Muscle of leg (tissue), 11 donors: ENCODE data around the gene FKBP5. TPM values are rescaled to one million over a fixed set of nuclear protein-coding genes. Genes with fewer than 3 reads are reported as not detected.
"Not testable (repeated sequence)": the region's sequence is repeated elsewhere in the genome, so short reads cannot be mapped to it uniquely, and the experiment has no call there.

Source experiments
- DNase-seq: peaks from one replicate; pipeline ENCODE4 v3.0.0; 2013
- H3K27ac ChIP-seq: one replicate; pipeline ENCODE4 v1.5.1; 2013; ENCODE audit warnings: mild to moderate bottlenecking, low read length, control low read depth
- H3K27me3 ChIP-seq: one replicate; pipeline ENCODE4 v1.6.1; 2013; ENCODE audit warnings: low read length; ENCODE audit not compliant: control insufficient read depth, insufficient read depth
- H3K36me3 ChIP-seq: one replicate; pipeline ENCODE4 v1.6.1; 2013; ENCODE audit warnings: low read length; ENCODE audit not compliant: control insufficient read depth, insufficient read depth
- H3K4me1 ChIP-seq: one replicate; pipeline ENCODE4 v1.6.1; 2013; ENCODE audit warnings: low read length; ENCODE audit not compliant: control insufficient read depth, insufficient read depth
- H3K4me3 ChIP-seq: one replicate; pipeline ENCODE4 v1.5.1; 2013; ENCODE audit warnings: low read length, control low read depth
- H3K9me3 ChIP-seq: replicated peaks from 2 replicates; pipeline ENCODE4 v1.6.1; 2013; ENCODE audit warnings: low read depth, low read length; ENCODE audit not compliant: control insufficient read depth
- WGBS: methylation state at CpG from one replicate; pipeline ENCODE4 v1.1.5; 2013; ENCODE audit warnings: missing lambda C conversion rate; ENCODE audit not compliant: insufficient coverage; 5-methylcytosine and 5-hydroxymethylcytosine counted together
- polyA plus RNA-seq, 8 donors: library from polyadenylated mRNA; unstranded; fragments of 120-200 nt; gene quantifications; one replicate each; pipeline versions ENCODE4 v1.2.1 to v1.2.3, GENCODE V29; 2013; ENCODE audit warnings: inconsistent platforms in 1 of 8, low replicate concordance in 1 of 8; ENCODE audit not compliant: insufficient read length in 8 of 8, insufficient read depth in 1 of 8
- total RNA-seq: library from RNA; stranded (reverse); fragments of 120-200 nt; gene quantifications from one replicate; pipeline ENCODE4 v1.2.4, GENCODE V29; 2013

FKBP5 gene
- total and polyA plus RNA-seq, 9 donors, result 6.0 to 27.9 (median 18.6) TPM

GRCh38 chr6:35576682-35577081 is 112.0 kb downstream of the FKBP5 start:
- 86% methylated on average over 7 of the region's 9 CpGs for WGBS
- DNase-seq, result no peak
- Histone ChIP-seq H3K27ac (no peak overlapping the region), H3K9me3 (no peaks in the 10 kb centered on the region), H3K36me3 (peaks cover 4% of the 10 kb centered on the region), H3K4me3 (no peak overlapping the region), H3K4me1 (peaks cover 5% of the 10 kb centered on the region), H3K27me3 (no peaks in the 10 kb centered on the region)

- H3K4me3 ChIP-seq, result no peak overlapping the region
- no peak for DNase-seq
Measured at GRCh38 chr6:35573495-35574110, 115.1 kb downstream of the FKBP5 start.

DNA sequence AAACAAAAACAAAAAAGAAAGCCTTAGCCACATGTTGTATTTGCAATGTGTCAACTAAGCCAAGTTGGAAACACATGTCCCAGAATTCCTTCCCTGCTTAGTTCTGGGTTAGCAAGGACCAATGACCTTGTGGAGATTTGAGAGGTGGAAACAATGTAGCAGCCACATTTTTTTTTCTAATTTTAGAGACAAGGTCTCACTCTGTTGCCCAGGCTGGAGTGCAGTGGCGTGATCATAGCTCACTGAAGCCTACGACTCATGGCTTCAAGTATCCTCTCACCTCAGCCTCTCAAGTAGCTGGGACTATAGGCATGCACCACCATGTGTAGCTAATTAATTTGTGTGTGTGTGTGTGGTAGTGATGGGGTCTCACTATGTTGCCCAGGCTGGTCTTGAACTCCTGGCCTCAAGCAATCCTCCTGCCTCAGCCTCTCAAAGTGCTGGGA is 117.8 kb downstream of the FKBP5 start:
- DNase-seq, H3K4me3 ChIP-seq, H3K27ac ChIP-seq, H3K36me3 ChIP-seq, H3K9me3 ChIP-seq, H3K4me1 ChIP-seq, H3K27me3 ChIP-seq: not testable (repeated sequence)
- no CpG with 5 or more reads among the region's 2 CpGs for whole genome bisulfite sequencing

More at GRCh38 chr6:35573495-35574110, 115.1 kb downstream of the FKBP5 start:
- Histone ChIP-seq H3K9me3 (no peaks in the 10 kb centered on the region), H3K27me3 (no peaks in the 10 kb centered on the region), H3K27ac (no peak overlapping the region), H3K4me1 (peaks cover 5% of the 10 kb centered on the region), H3K36me3 (peaks cover 4% of the 10 kb centered on the region)
- no CpG with 5 or more reads among the region's 3 CpGs for WGBS

DNA sequence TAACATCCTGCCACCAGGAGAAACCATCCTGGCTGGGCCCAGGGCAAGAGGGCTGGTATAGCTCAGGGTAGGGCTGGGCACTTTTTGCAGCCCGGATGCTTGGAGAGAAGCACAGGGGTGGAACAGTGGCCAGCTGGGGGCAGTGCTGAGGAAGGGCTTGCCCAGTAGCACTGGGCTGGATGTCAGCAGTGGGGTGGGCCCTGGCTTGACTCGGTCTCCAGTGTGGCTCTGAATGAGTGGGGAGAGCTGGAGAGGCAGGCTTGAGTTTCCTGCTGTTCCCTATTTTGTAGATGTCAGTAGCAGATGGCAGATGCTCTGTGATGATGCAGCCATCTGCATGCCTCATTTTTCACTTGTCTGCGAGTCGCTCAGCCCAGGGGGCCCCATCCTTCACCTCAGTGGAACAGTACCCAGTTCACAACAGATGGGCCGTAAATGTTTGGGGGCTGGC is 119.7 kb downstream of the FKBP5 start:
- Histone ChIP-seq H3K36me3 (no peaks in the 10 kb centered on the region), H3K9me3 (no peaks in the 10 kb centered on the region), H3K27me3 (no peaks in the 10 kb centered on the region), H3K4me1 (peaks cover 2% of the 10 kb centered on the region), H3K4me3 (no peak overlapping the region), H3K27ac (no peak overlapping the region)
- DNase-seq, result peak; percentile 24
- 27% methylated on average over 2 of the region's 5 CpGs for WGBS

GRCh38 chr6:35566794-35567193 is 121.9 kb downstream of the FKBP5 start:
- Histone ChIP-seq H3K4me3 (no peak overlapping the region), H3K36me3 (no peaks in the 10 kb centered on the region), H3K27ac (no peak overlapping the region), H3K27me3 (no peaks in the 10 kb centered on the region), H3K9me3 (no peaks in the 10 kb centered on the region), H3K4me1 (no peaks in the 10 kb centered on the region)
- WGBS, result 81% methylated on average over 8 of the region's 8 CpGs
- no peak for DNase-seq

DNA sequence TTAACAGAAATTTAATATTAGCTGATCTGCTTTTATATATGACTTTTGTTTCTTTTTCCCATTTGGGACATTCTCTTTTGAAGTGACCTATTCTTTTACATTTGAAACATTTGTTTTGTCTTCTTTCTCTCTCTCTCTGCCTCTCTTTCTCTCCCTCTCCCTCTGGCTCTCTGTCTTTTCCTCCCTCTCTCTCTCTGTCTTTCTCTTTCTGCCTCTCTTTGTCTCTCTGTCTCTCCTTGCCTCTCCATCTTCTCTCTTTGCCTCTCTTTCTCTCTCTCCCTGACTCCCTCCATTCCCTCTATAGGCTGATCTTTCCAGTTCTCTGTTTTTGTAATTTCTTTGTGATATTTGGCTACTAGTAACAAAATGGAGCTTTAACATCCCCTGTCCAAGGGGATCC is 124.0 kb downstream of the FKBP5 start:
- H3K4me1 ChIP-seq, result no peaks in the 10 kb centered on the region
- H3K4me3 ChIP-seq, result no peak overlapping the region
- H3K27me3 ChIP-seq, result no peaks in the 10 kb centered on the region
- H3K9me3 ChIP-seq, result no peaks in the 10 kb centered on the region
- H3K36me3 ChIP-seq, result no peaks in the 10 kb centered on the region
- no peak overlapping the region for H3K27ac ChIP-seq
- no peak for DNase-seq

DNA sequence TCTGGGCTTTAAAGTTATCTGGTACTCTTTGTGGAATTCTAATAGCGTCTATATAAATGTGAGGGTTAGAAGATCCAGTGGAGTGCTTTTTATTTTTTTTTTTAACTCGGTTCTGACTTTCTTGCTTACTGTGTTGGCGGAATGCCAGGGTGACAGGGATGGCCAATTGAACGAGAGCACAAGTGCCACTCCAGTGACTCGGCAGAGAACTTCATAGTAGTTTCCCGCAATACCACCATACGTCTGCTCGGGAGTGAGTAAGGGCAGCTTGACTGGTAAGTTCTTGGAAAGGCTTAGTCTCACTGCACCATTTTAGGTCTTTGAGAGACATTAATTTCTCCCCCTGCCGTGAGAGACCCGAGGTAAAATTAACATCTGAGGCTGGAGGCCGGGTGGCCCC is 126.7 kb downstream of the FKBP5 start:
- Histone ChIP-seq H3K36me3 (no peaks in the 10 kb centered on the region), H3K27ac (no peak overlapping the region), H3K9me3 (no peaks in the 10 kb centered on the region), H3K4me3 (no peak overlapping the region), H3K27me3 (peaks cover 2% of the 10 kb centered on the region), H3K4me1 (no peaks in the 10 kb centered on the region)
- DNase-seq, result no peak
- WGBS, result 29% methylated on average over 2 of the region's 11 CpGs

- Histone ChIP-seq H3K27me3 (peaks cover 2% of the 10 kb centered on the region), H3K27ac (no peak overlapping the region), H3K9me3 (no peaks in the 10 kb centered on the region), H3K4me3 (no peak overlapping the region), H3K36me3 (no peaks in the 10 kb centered on the region), H3K4me1 (no peaks in the 10 kb centered on the region)
- 88% methylated on average over 1 of the region's 5 CpGs for WGBS
- no peak for DNase-seq
Measured at GRCh38 chr6:35561113-35561512, 127.6 kb downstream of the FKBP5 start.

- Histone ChIP-seq H3K27me3 (peaks cover 2% of the 10 kb centered on the region), H3K4me1 (no peaks in the 10 kb centered on the region), H3K27ac (no peak overlapping the region), H3K36me3 (no peaks in the 10 kb centered on the region), H3K4me3 (no peak overlapping the region), H3K9me3 (no peaks in the 10 kb centered on the region)
- DNase-seq, result no peak
- WGBS, result 80% methylated on average over 3 of the region's 12 CpGs
Measured at GRCh38 chr6:35558571-35558970, 130.1 kb downstream of the FKBP5 start.

DNA sequence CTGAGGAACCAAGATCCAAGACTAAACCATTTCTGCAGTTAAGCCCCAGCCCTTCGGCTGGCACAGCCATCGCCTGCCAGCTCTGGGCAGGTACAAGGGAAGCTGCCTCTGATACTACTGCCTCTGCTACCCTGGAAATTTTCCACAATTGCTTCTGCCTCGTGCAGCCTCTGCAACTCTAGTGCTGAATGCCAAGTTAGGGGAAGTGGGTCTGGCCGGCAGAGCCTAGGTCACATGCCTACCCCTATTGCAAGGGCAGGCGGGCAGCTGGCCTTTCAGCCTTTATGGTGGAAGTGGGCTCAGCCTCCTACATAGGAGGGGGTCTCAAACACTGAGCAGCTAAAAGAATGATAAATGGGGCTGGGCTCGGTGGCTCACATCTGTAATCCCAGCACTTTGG is 131.5 kb downstream of the FKBP5 start:
- Histone ChIP-seq H3K27me3 (peaks cover 4% of the 10 kb centered on the region), H3K4me1 (no peaks in the 10 kb centered on the region), H3K27ac (no peak overlapping the region), H3K36me3 (no peaks in the 10 kb centered on the region), H3K9me3 (peaks cover 4% of the 10 kb centered on the region), H3K4me3 (no peak overlapping the region)
- DNase-seq, result peak; percentile 47
- WGBS, result no CpG with 5 or more reads among the region's 6 CpGs

DNA sequence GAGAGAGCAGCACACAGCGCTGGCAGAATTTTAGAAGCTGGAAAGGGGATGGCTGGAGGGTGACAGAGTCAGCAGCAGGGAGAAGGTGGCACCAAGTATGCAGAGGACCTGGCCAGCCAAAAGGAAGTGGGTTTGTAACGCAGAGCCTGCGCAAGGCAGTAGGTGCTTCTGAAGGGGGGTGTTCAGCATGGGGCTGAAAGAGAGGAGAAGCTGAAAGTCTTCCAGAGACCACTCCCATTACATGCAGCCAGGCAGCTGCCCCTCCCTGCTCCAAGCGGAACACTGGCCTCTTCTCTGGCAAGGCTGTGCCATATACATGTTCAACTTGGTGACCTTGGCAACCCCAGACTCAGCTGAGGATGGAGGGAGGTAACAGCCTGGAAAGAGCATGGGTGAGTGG is 133.9 kb downstream of the FKBP5 start:
- Histone ChIP-seq H3K9me3 (peaks cover 9% of the 10 kb centered on the region), H3K4me1 (no peaks in the 10 kb centered on the region), H3K36me3 (no peaks in the 10 kb centered on the region), H3K27me3 (peaks cover 4% of the 10 kb centered on the region), H3K4me3 (no peak overlapping the region), H3K27ac (no peak overlapping the region)
- no peak for DNase-seq
- WGBS, result 90% methylated on average over 2 of the region's 4 CpGs
